HG03039 (cell line): ENCODE data around the gene PNMA6E.
"Not testable (repeated sequence)": the region's sequence is repeated elsewhere in the genome, so short reads cannot be mapped to it uniquely, and the experiment has no call there.

ENCODE experiments used
- ATAC-seq: cut with Tn5 transposase; IDR thresholded peaks from one replicate; pipeline ENCODE4 v1.9.1; 2021; ENCODE audit warnings: mild to moderate bottlenecking, moderate library complexity; ENCODE audit not compliant: unreplicated experiment

The PNMA6E gene

GRCh38 chrX:153409414-153410101 is 8.4 kb upstream of the PNMA6E start:
- no peak for ATAC-seq

- ATAC-seq = no peak
Observed at GRCh38 chrX:153408871-153409351, 7.8 kb upstream of the PNMA6E start.

- no peak for ATAC-seq
Observed at GRCh38 chrX:153408221-153408721, 7.1 kb upstream of the PNMA6E start.

- ATAC-seq = no peak
Observed at GRCh38 chrX:153407736-153408135, 6.6 kb upstream of the PNMA6E start.

- no peak for ATAC-seq
Observed at GRCh38 chrX:153406903-153407302, 5.8 kb upstream of the PNMA6E start.

GRCh38 chrX:153406011-153406410 is 4.9 kb upstream of the PNMA6E start:
- no peak for ATAC-seq

GRCh38 chrX:153405426-153405825 is 4.3 kb upstream of the PNMA6E start:
- ATAC-seq = no peak

- ATAC-seq = not testable (repeated sequence)
Observed at GRCh38 chrX:153404333-153404732, 3.2 kb upstream of the PNMA6E start.

- no peak for ATAC-seq
Observed at GRCh38 chrX:153400146-153401132, 711 bp downstream of the PNMA6E start.

GRCh38 chrX:153398275-153398960 is 2.7 kb downstream of the PNMA6E start:
- no peak for ATAC-seq

- ATAC-seq = no peak
Observed at GRCh38 chrX:153397256-153397960, 3.7 kb downstream of the PNMA6E start.

GRCh38 chrX:153396320-153397195 is 4.6 kb downstream of the PNMA6E start:
- ATAC-seq = no peak

- no peak for ATAC-seq
Observed at GRCh38 chrX:153395613-153396319, 5.4 kb downstream of the PNMA6E start.

GRCh38 chrX:153394612-153395011 is 6.5 kb downstream of the PNMA6E start:
- no peak for ATAC-seq

GRCh38 chrX:153392642-153393321 is 8.4 kb downstream of the PNMA6E start:
- ATAC-seq = no peak

- ATAC-seq = not testable (repeated sequence)
Observed at GRCh38 chrX:153389460-153389768, 11.7 kb downstream of the PNMA6E start.

GRCh38 chrX:153388722-153389459 is 12.3 kb downstream of the PNMA6E start:
- ATAC-seq = no peak
